H1 (cell line): ENCODE data around the gene PFKFB3. TPM values are rescaled to one million over a fixed set of nuclear protein-coding genes. Genes with fewer than 3 reads are reported as not detected.

Source experiments
- CHD1 ChIP-seq: IDR thresholded peaks from 2 replicates; pipeline ENCODE4 v1.6.1; 2012; ENCODE audit warnings: low read depth, low read length, improper control_type of control experiment
- polyA plus RNA-seq, 7 experiments: library from polyadenylated mRNA; depleted of rRNA in 3 of 7; stranded (reverse) in 5 of 7; unstranded in 2 of 7; fragments of >200 nt in 5 of 7; fragments of 200-250 nt in 2 of 7; gene quantifications; 1 replicate in 5 of 7; 2 replicates in 1 of 7; 4 replicates in 1 of 7; pipeline versions ENCODE4 v1.2.1 to v1.2.3, GENCODE V29; 2011 to 2013; ENCODE audit warnings: missing spikeins in 2 of 7, mixed read lengths in 2 of 7
- total RNA-seq: library from RNA; stranded (reverse); fragmentation: NEBNext Ultra II Directional; extraction: Animal tissue kit (Norgen Biotek cat#: 25700); gene quantifications from 2 replicates; pipeline ENCODE4 v1.2.1, GENCODE V29; 2021

PFKFB3 gene
- total and polyA plus RNA-seq, 2 of the 8 experiments (the other 6 are each of a cell fraction or from before 2014, with no cell fraction given) = 15.6 to 32.0 TPM

- no peak for TF ChIP-seq CHD1
Observed at GRCh38 chr10:6218692-6219493, 16.2 kb downstream of the PFKFB3 start (continued).
